ENCODE measurements around the gene ITPR3. TPM values are rescaled to one million over a fixed set of nuclear protein-coding genes. Genes with fewer than 3 reads are reported as not detected.
A peak's percentile ranks its signal among the peaks of the same experiment; 100 is the strongest.

ITPR3 gene
- total and polyA plus RNA-seq, 10 donors, result 9.9 to 95.6 (median 62.1) TPM

DNA sequence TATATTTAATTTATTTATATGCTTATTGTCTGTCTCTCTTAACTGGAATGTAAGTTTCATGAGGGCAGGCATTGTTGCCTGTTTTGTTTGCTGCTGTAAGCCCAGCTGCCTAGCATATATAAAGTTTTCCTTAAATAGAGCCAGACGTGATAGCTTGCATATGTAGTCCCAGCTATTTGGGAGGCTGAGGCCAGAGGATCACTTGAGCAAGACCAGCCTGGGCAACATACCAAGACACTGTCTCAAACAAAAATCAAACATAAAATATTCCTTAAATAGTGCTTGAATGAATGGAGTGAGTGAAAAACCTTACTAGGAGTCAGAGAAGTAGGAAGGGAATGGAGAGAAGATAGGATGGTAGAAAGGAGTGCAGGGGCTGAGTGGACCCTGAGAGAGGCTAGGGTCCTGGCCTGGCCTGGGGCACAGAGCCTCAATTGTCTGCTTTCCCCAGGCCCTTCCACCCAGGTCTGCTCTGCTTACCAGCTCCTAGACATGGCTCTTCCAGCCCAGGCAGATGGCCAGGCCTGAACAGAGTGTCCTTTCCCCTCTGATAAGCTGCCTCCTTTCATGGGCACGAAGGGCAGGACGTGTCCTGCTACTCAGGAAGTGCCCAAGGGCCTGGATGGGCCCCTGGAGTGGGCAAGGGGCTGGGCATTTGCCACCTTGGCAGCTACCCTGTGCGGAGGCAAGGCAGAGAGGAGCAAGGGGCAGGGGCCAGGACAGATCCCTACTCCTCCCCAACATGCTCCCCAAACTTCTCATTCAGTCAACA lies 23.4 kb upstream of the ITPR3 start:
- Histone ChIP-seq H3K27me3 (replicated peaks in 1 of 7) (peaks cover 0 to 6% (median 0%) of the 10 kb centered on the region in 7 donors), H3K4me1 (peaks cover 2 to 45% (median 25%) of the 10 kb centered on the region in 6 donors), H3K27ac (peak overlapping the region in 7 of 8 donors; percentile 3 to 71 (median 54)), H3K4me3 (no peak overlapping the region), H3K36me3 (no peaks in the 10 kb centered on the region), H3K9me3 (no peaks in the 10 kb centered on the region)
- intact Hi-C loops (cut with DNase I; ENCODE audit: low total_unique reads), result no loop called here
- TF ChIP-seq POLR2AphosphoS5 (IDR thresholded peaks at IDR 0.05) (peak; percentile 58 to 77 (median 63)), CTCF (IDR thresholded peaks at IDR 0.05 in 8 of 11, conservative IDR thresholded peaks at IDR 0.05 in 3 of 11) (no peak), POLR2A (IDR thresholded peaks at IDR 0.05) (no peak)
- no peak for DNase-seq
- WGBS, 5 donors, result 53 to 77% (median 63%) methylated on average over 3 to 4 of the region's 4 CpGs

- TF ChIP-seq POLR2AphosphoS5 (IDR thresholded peaks at IDR 0.05), result peak; percentile 30 to 68 (median 54)
- no peak for TF ChIP-seq CTCF (IDR thresholded peaks at IDR 0.05 in 8 of 11, conservative IDR thresholded peaks at IDR 0.05 in 3 of 11)
- no peak for TF ChIP-seq POLR2A (IDR thresholded peaks at IDR 0.05)
- Histone ChIP-seq H3K9me3 (peaks cover 0 to under 1% (median 0%) of the 10 kb centered on the region in 8 donors), H3K36me3 (no peaks in the 10 kb centered on the region), H3K4me3 (no peak overlapping the region), H3K4me1 (peaks cover 0 to 33% (median 14%) of the 10 kb centered on the region in 6 donors), H3K27me3 (replicated peaks in 1 of 7) (no peaks in the 10 kb centered on the region), H3K27ac (peak overlapping the region in 4 of 8 donors; percentile 9 to 68 (median 42))
- DNase-seq, result no peak
- intact Hi-C loops (cut with DNase I; ENCODE audit: low total_unique reads), result no loop called here
- 61 to 77% (median 71%) methylated on average over 9 of the region's 9 CpGs for WGBS, 5 donors
These were observed 21.6 kb upstream of the ITPR3 start for GRCh38 chr6:33599413-33599938.

DNA sequence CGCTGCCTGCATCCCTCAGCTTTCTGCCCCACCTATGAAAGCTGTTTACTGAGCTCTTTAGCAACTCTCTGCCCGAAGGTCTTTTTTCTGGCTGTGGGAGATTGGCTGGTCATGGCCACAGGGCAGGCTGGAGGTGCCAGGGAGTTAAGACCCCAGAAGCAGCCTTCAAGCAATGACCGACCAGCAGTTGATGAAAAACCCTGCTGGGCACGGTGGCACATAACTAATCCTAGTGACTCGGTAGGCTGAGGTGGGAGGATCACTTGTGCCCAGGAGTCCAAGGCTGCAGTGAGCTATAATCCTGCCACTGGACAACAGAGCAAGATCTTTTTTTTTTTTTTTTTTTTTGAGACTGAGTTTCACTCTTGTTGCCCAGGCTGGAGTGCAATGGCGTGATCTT lies 20.4 kb upstream of the ITPR3 start:
- intact Hi-C loops (cut with DNase I; ENCODE audit: low total_unique reads), result no loop called here
- Histone ChIP-seq H3K4me3 (no peak overlapping the region), H3K27me3 (replicated peaks in 1 of 7) (no peaks in the 10 kb centered on the region), H3K36me3 (no peaks in the 10 kb centered on the region), H3K9me3 (peaks cover 0 to 4% (median 0%) of the 10 kb centered on the region in 8 donors), H3K27ac (no peak overlapping the region), H3K4me1 (peaks cover 0 to 33% (median 14%) of the 10 kb centered on the region in 6 donors)
- 82 to 97% (median 93%) methylated on average over 5 to 6 of the region's 6 CpGs for WGBS, 5 donors
- TF ChIP-seq POLR2A (IDR thresholded peaks at IDR 0.05) (no peak), POLR2AphosphoS5 (IDR thresholded peaks at IDR 0.05) (no peak), CTCF (IDR thresholded peaks at IDR 0.05 in 8 of 11, conservative IDR thresholded peaks at IDR 0.05 in 3 of 11) (no peak)
- DNase-seq, result no peak

DNA sequence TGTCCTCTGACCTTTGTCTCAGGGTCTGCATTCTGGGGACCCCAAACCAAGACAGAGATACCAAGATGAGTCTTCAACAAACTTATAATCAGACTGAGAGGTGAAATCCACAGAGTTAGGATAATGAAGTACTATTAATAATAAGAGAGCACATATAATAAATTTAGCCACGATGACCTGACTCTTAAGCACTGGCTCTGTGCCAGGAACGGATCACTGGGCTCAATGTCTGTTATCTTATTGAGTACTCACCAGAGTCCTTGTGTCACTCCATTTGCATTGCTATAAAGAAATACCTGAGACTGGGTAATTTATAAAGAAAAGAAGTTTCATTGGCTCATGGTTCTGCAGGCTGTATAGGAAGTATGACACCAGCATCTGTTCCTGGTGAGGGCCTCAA lies 18.9 kb upstream of the ITPR3 start:
- 37 to 69% (median 52%) methylated on average over 2 of the region's 2 CpGs for WGBS, 5 donors
- peaks cover 0 to 27% (median 7%) of the 10 kb centered on the region in 6 donors for H3K4me1 ChIP-seq
- H3K9me3 ChIP-seq, result peaks cover 0 to 4% (median 0%) of the 10 kb centered on the region in 8 donors
- no peaks in the 10 kb centered on the region for H3K27me3 ChIP-seq (replicated peaks in 1 of 7)
- DNase-seq, result no peak
- no peak overlapping the region for H3K4me3 ChIP-seq
- no peaks in the 10 kb centered on the region for H3K36me3 ChIP-seq
- TF ChIP-seq POLR2AphosphoS5 (IDR thresholded peaks at IDR 0.05) (no peak), CTCF (IDR thresholded peaks at IDR 0.05 in 8 of 11, conservative IDR thresholded peaks at IDR 0.05 in 3 of 11) (no peak), POLR2A (IDR thresholded peaks at IDR 0.05) (no peak)
- no peak overlapping the region for H3K27ac ChIP-seq
- intact Hi-C loops (cut with DNase I; ENCODE audit: low total_unique reads), result no loop called here

All from spleen (tissue), 11 donors.